Endothelial cell of umbilical vein (primary cell): ENCODE results near the gene AK6. TPM values are rescaled to one million over a fixed set of nuclear protein-coding genes. Genes with fewer than 3 reads are reported as not detected.

Experiments
- BruUV-seq: library from RNA; stranded (reverse); fragments of 400-500 nt; replicated peaks from 2 replicates; lab custom pipeline; 2021; lab: Mats Ljungman, UMichigan
- CTCF ChIA-PET: fragments of 300-600, 350-600 bp; sonication (Branson Sonifier 250); formaldehyde crosslinking; loops from one replicate; lab custom pipeline; 2021; ENCODE audit warnings: antibody characterized with exemption, inconsistent platforms; lab: Charles Lee
- POLR2A ChIA-PET: fragments of 300-600, 350-600 bp; sonication (Branson Sonifier 250); formaldehyde crosslinking; loops from one replicate; lab custom pipeline; 2021; ENCODE audit warnings: antibody characterized with exemption, inconsistent platforms; lab: Charles Lee
- DNase-seq: peaks from one replicate; pipeline ENCODE4 v3.0.0-alpha.2; 2011; ENCODE audit warnings: low read depth, low spot score
- FAIRE-seq: peaks from 2 replicates; lab custom pipeline; 2011; peaks lifted over from hg19 to GRCh38; lab: Jason Lieb, UNC
- H2AFZ ChIP-seq: 2 replicates; pipeline ENCODE4 v1.6.0; 2012; ENCODE audit warnings: low read depth, low read length, control low read depth, inconsistent platforms
- H3K27ac ChIP-seq: 2 replicates; pipeline ENCODE4 v1.5.1; 2011; ENCODE audit warnings: low read depth, mild to moderate bottlenecking, control low read depth, low read length, moderate library complexity; ENCODE audit not compliant: insufficient read depth
- H3K27me3 ChIP-seq, 2 experiments: 2 replicates each; pipeline versions ENCODE4 v1.6.0 to v1.6.1; 2011; ENCODE audit warnings: low read length in 2 of 2, mixed read lengths in 1 of 2; ENCODE audit not compliant: control insufficient read depth in 2 of 2, insufficient read depth in 2 of 2
- H3K36me3 ChIP-seq, 2 experiments: 2 replicates in 1 of 2; 3 replicates in 1 of 2; pipeline ENCODE4 v1.5.1; 2011; ENCODE audit warnings: low read length in 2 of 2, mild to moderate bottlenecking in 1 of 2, moderate library complexity in 1 of 2; ENCODE audit not compliant: control insufficient read depth in 2 of 2, insufficient read depth in 2 of 2; ENCODE audit errors: extremely low read depth in 1 of 2
- H3K4me1 ChIP-seq: 3 replicates; pipeline ENCODE4 v1.5.1; 2011; ENCODE audit warnings: mild to moderate bottlenecking, low read length; ENCODE audit not compliant: control insufficient read depth, insufficient read depth; ENCODE audit errors: extremely low read depth
- H3K4me2 ChIP-seq: 2 replicates; pipeline ENCODE4 v1.6.1; 2011; ENCODE audit warnings: low read length, control low read depth, mixed read lengths; ENCODE audit not compliant: insufficient read depth
- H3K4me3 ChIP-seq, 3 experiments: fragments of 200-600 bp in 1 of 3; sonication (generic), shearing (Covaris generic) in 1 of 3; replicated peaks in 1 of 3; 2 replicates each; pipeline ENCODE4 v1.5.1; 2011 to 2016; ENCODE audit warnings: control low read depth in 3 of 3, low read length in 3 of 3, mild to moderate bottlenecking in 2 of 3, inconsistent platforms in 1 of 3, low read depth in 1 of 3, moderate library complexity in 1 of 3; ENCODE audit not compliant: insufficient read depth in 1 of 3
- H3K79me2 ChIP-seq: 2 replicates; pipeline ENCODE4 v1.6.0; 2012; ENCODE audit warnings: low read length, inconsistent platforms; ENCODE audit not compliant: control insufficient read depth, insufficient read depth
- H3K9ac ChIP-seq: replicated peaks from 2 replicates; pipeline ENCODE3; 2011; ENCODE audit warnings: low read length, control low read depth; ENCODE audit not compliant: insufficient read depth; ENCODE audit errors: extremely low read depth
- H3K9me1 ChIP-seq: replicated peaks from 3 replicates; pipeline ENCODE4 v1.6.0; 2011; ENCODE audit warnings: mild to moderate bottlenecking, low read length; ENCODE audit not compliant: control insufficient read depth, insufficient read depth; ENCODE audit errors: extremely low read depth
- H3K9me3 ChIP-seq: replicated peaks from 2 replicates; pipeline ENCODE4 v1.5.1; 2012; ENCODE audit warnings: low read length, inconsistent platforms; ENCODE audit not compliant: control insufficient read depth, insufficient read depth
- H4K20me1 ChIP-seq: replicated peaks from 2 replicates; pipeline ENCODE3; 2011; ENCODE audit warnings: mild to moderate bottlenecking, low read length; ENCODE audit not compliant: control insufficient read depth, insufficient read depth; ENCODE audit errors: extremely low read depth
- CTCF ChIP-seq, 2 donors: IDR thresholded peaks; 1 replicate in 1 of 2; 2 replicates in 1 of 2; pipeline ENCODE4 v1.5.1; 2011; ENCODE audit warnings: low read length in 2 of 2, mild to moderate bottlenecking in 2 of 2, moderate library complexity in 2 of 2, control low read depth in 1 of 2, inconsistent platforms in 1 of 2, low read depth in 1 of 2; ENCODE audit not compliant: insufficient read depth in 1 of 2; ENCODE audit errors: extremely low read depth in 1 of 2
- EZH2 ChIP-seq: IDR thresholded peaks from 2 replicates; pipeline ENCODE4 v1.6.1; 2012; ENCODE audit warnings: borderline replicate concordance, low read depth, mild to moderate bottlenecking, moderate library complexity, low read length, inconsistent platforms; ENCODE audit not compliant: severe bottlenecking
- GATA2 ChIP-seq: IDR thresholded peaks from 2 replicates; pipeline ENCODE4 v1.7.0; 2011; ENCODE audit warnings: low read depth, mild to moderate bottlenecking, moderate library complexity, mixed read lengths, low read length; ENCODE audit not compliant: insufficient read length, insufficient read depth
- JUN ChIP-seq: IDR thresholded peaks from 2 replicates; pipeline ENCODE4 v1.6.1; 2011; ENCODE audit warnings: borderline replicate concordance, low read depth; ENCODE audit not compliant: insufficient read length, insufficient read depth
- MAX ChIP-seq: IDR thresholded peaks from 2 replicates; pipeline ENCODE4 v1.6.1; 2011; ENCODE audit not compliant: insufficient read depth, insufficient read length
- MYC ChIP-seq: IDR thresholded peaks from one replicate; pipeline ENCODE4 v1.6.1; 2011; ENCODE audit warnings: mild to moderate bottlenecking, low read depth, low read length
- POLR2A ChIP-seq: IDR thresholded peaks from 2 replicates; pipeline ENCODE4 v1.6.1; 2012; ENCODE audit warnings: low read depth, mild to moderate bottlenecking, control low read depth, low read length
- dilution Hi-C: fragments of 300-500 bp; cut with MboI; formaldehyde crosslinking; loops from one replicate; pipeline ENCODE4 v1.15.0; 2019; ENCODE audit warnings: low sequenced_read_pairs; ENCODE audit not compliant: extremely low pct_ligation_motif_present
- intact Hi-C: fragments of 100-400 bp; cut with micrococcal nuclease; formaldehyde crosslinking; loops from one replicate; pipeline ENCODE4 v1.10.0; 2022
- polyA plus RNA-seq, 4 experiments: library from polyadenylated mRNA; depleted of rRNA in 3 of 4; stranded (reverse) in 3 of 4; unstranded in 1 of 4; fragments of >200 nt; gene quantifications; 2 replicates each; pipeline versions ENCODE4 v1.2.1 to v1.2.3, GENCODE V29; 2011 to 2012; ENCODE audit warnings: missing spikeins in 1 of 4
- total RNA-seq: library from RNA; stranded (reverse); gene quantifications from 2 replicates; pipeline ENCODE4 v1.2.3, GENCODE V29; 2021

Gene AK6
- total and polyA plus RNA-seq, 2 donors (not counting 3 experiments of a cell fraction or from before 2014, with no cell fraction given), result 13.2 to 30.1 TPM

- Histone ChIP-seq H3K9ac (no peak overlapping the region), H3K36me3 (peaks cover 0 to under 1% of the 10 kb centered on the region in 2 experiments), H3K4me3 (no peak overlapping the region), H3K27ac (no peak overlapping the region), H3K27me3 (no peaks in the 10 kb centered on the region), H2AFZ (no peak overlapping the region), H3K4me2 (no peak overlapping the region), H3K79me2 (peaks cover 27% of the 10 kb centered on the region), H3K4me1 (no peaks in the 10 kb centered on the region), H3K9me3 (no peaks in the 10 kb centered on the region), H4K20me1 (no peaks in the 10 kb centered on the region), H3K9me1 (no peaks in the 10 kb centered on the region)
- FAIRE-seq, result no peak
- no TSS peak for BruUV-seq
- dilution Hi-C loops, result no loop called here
- ChIA-PET POLR2A (no interaction called here), CTCF (no interaction called here)
- intact Hi-C loops, result no loop called here
- TF ChIP-seq MAX, result no peak
- no peak for TF ChIP-seq POLR2A
- TF ChIP-seq GATA2, result no peak
- no peak for TF ChIP-seq CTCF (IDR thresholded peaks at IDR 0.05; ENCODE audit: extremely low read depth in 1 of 2, insufficient read depth in 1 of 2, low read depth in 1 of 2, low read length in 2 of 2)
- no peak for TF ChIP-seq EZH2
- no peak for DNase-seq
Measured at GRCh38 chr5:69359699-69360098, 9.6 kb downstream of the AK6 start.

- Histone ChIP-seq H3K9ac (no peak overlapping the region), H3K4me2 (no peak overlapping the region), H3K36me3 (peaks cover 0 to 4% of the 10 kb centered on the region in 2 experiments), H4K20me1 (no peaks in the 10 kb centered on the region), H3K4me3 (no peak overlapping the region), H3K4me1 (no peaks in the 10 kb centered on the region), H3K79me2 (no peaks in the 10 kb centered on the region), H2AFZ (no peak overlapping the region), H3K27ac (no peak overlapping the region), H3K9me1 (no peaks in the 10 kb centered on the region), H3K9me3 (no peaks in the 10 kb centered on the region), H3K27me3 (no peaks in the 10 kb centered on the region)
- dilution Hi-C loops, result no loop called here
- TF ChIP-seq MAX, result no peak
- no peak for TF ChIP-seq POLR2A
- no peak for TF ChIP-seq MYC
- TF ChIP-seq JUN, result no peak
- no peak for TF ChIP-seq GATA2
- no TSS peak for BruUV-seq
- ChIA-PET CTCF (no interaction called here), POLR2A (no interaction called here)
- FAIRE-seq, result no peak
- intact Hi-C loops, result no loop called here
- no peak for DNase-seq
Measured at GRCh38 chr5:69350664-69351063, 18.7 kb downstream of the AK6 start.
